ENCODE data around the gene GATA2. TPM values are rescaled to one million over a fixed set of nuclear protein-coding genes. Genes with fewer than 3 reads are reported as not detected.

The GATA2 gene
- total and polyA plus RNA-seq, 3 experiments from 2014 or later = not detected

- ChIA-PET CTCF (interaction anchor here (1.0 to 1.9 kb wide), 8 partner anchors 56 to 403 kb away, joined by 3 to 11 read pairs (median 4); no protein-coding TSS in a partner anchor), POLR2A (no interaction called here)
- H3K9me3 ChIP-seq (ENCODE audit: low read length) = no peaks in the 10 kb centered on the region
- Mint-ChIP-seq H3K36me3 (no peaks in the 10 kb centered on the region), H3K27me3 (peaks cover 55 to 89% of the 10 kb centered on the region in 2 donors), H3K4me3 (peak overlapping the region; percentile 30 to 71 (median 58)), H3K4me1 (peaks cover 7 to 21% (median 8%) of the 10 kb centered on the region in 3 donors), H3K27ac (no peak overlapping the region), H3K9me3 (no peaks in the 10 kb centered on the region)
- no peak overlapping the region for H3K4me3 ChIP-seq (ENCODE audit: low read length)
- H3K27ac ChIP-seq (ENCODE audit: low read depth, low read length) = no peak overlapping the region
- peaks cover 28% of the 10 kb centered on the region for H3K27me3 ChIP-seq (ENCODE audit: insufficient read depth, low read length, poor library complexity, severe bottlenecking)
- no peaks in the 10 kb centered on the region for H3K4me1 ChIP-seq (ENCODE audit: insufficient read depth, low read length)
- no peaks in the 10 kb centered on the region for H3K36me3 ChIP-seq (ENCODE audit: insufficient read depth, low read length)
- no peak for DNase-seq
Observed at GRCh38 chr3:128498127-128498626, 5.2 kb upstream of the GATA2 start.

GRCh38 chr3:128497305-128498126, 4.5 kb upstream of the GATA2 start:
- H3K4me1 ChIP-seq (ENCODE audit: insufficient read depth, low read length) = no peaks in the 10 kb centered on the region
- ChIA-PET CTCF (interaction anchor here (0.6 to 1.9 kb wide), 8 partner anchors 15 to 306 kb away, joined by 3 to 7 read pairs (median 3); no protein-coding TSS in a partner anchor), POLR2A (no interaction called here)
- Mint-ChIP-seq H3K27ac (no peak overlapping the region), H3K9me3 (no peaks in the 10 kb centered on the region), H3K36me3 (no peaks in the 10 kb centered on the region), H3K27me3 (peaks cover 54 to 85% of the 10 kb centered on the region in 2 donors), H3K4me3 (peak overlapping the region; percentile 51 to 77 (median 70)), H3K4me1 (peaks cover 7 to 21% (median 8%) of the 10 kb centered on the region in 3 donors)
- no peak overlapping the region for H3K27ac ChIP-seq (ENCODE audit: low read depth, low read length)
- peaks cover 29% of the 10 kb centered on the region for H3K27me3 ChIP-seq (ENCODE audit: insufficient read depth, low read length, poor library complexity, severe bottlenecking)
- peak; percentile 45 to 67 (median 53) for DNase-seq
- no peak overlapping the region for H3K4me3 ChIP-seq (ENCODE audit: low read length)
- no peaks in the 10 kb centered on the region for H3K9me3 ChIP-seq (ENCODE audit: low read length)
- no peaks in the 10 kb centered on the region for H3K36me3 ChIP-seq (ENCODE audit: insufficient read depth, low read length)

GRCh38 chr3:128496602-128497304, 3.8 kb upstream of the GATA2 start:
- ChIA-PET POLR2A (no interaction called here), CTCF (interaction anchor here (0.7 to 1.8 kb wide), 5 partner anchors 14 to 179 kb away, joined by 3 to 7 read pairs (median 3); no protein-coding TSS in a partner anchor)
- Histone ChIP-seq H3K4me1 (ENCODE audit: insufficient read depth, low read length) (peaks cover 3% of the 10 kb centered on the region), H3K27ac (ENCODE audit: low read depth, low read length) (no peak overlapping the region), H3K4me3 (ENCODE audit: low read length) (no peak overlapping the region), H3K36me3 (ENCODE audit: insufficient read depth, low read length) (no peaks in the 10 kb centered on the region), H3K9me3 (ENCODE audit: low read length) (no peaks in the 10 kb centered on the region), H3K27me3 (ENCODE audit: insufficient read depth, low read length, poor library complexity, severe bottlenecking) (peaks cover 36% of the 10 kb centered on the region)
- H3K4me3 Mint-ChIP-seq = peak overlapping the region in 6 of 7 donors; percentile 67 to 79 (median 72)
- H3K36me3 Mint-ChIP-seq = no peaks in the 10 kb centered on the region
- H3K9me3 Mint-ChIP-seq = no peaks in the 10 kb centered on the region
- H3K4me1 Mint-ChIP-seq = peaks cover 8 to 26% (median 12%) of the 10 kb centered on the region in 3 donors
- peaks cover 57 to 84% of the 10 kb centered on the region in 2 donors for H3K27me3 Mint-ChIP-seq
- H3K27ac Mint-ChIP-seq = no peak overlapping the region
- DNase-seq = peak in 1 of 5 donors; percentile 50

GRCh38 chr3:128496019-128496601, 3.1 kb upstream of the GATA2 start:
- peaks cover 8 to 33% (median 18%) of the 10 kb centered on the region in 3 donors for H3K4me1 Mint-ChIP-seq
- DNase-seq = no peak
- H3K27ac ChIP-seq (ENCODE audit: low read depth, low read length) = no peak overlapping the region
- H3K4me3 ChIP-seq (ENCODE audit: low read length) = no peak overlapping the region
- ChIA-PET CTCF (interaction anchor here (0.9 to 1.8 kb wide), 2 partner anchors 10 to 54 kb away, joined by 3 read pairs; no protein-coding TSS in a partner anchor), POLR2A (no interaction called here)
- H3K4me3 Mint-ChIP-seq = peak overlapping the region in 6 of 7 donors; percentile 13 to 82 (median 50)
- no peaks in the 10 kb centered on the region for H3K36me3 Mint-ChIP-seq
- H3K36me3 ChIP-seq (ENCODE audit: insufficient read depth, low read length) = no peaks in the 10 kb centered on the region
- H3K9me3 Mint-ChIP-seq = no peaks in the 10 kb centered on the region
- peaks cover 63 to 83% of the 10 kb centered on the region in 2 donors for H3K27me3 Mint-ChIP-seq
- peaks cover 9% of the 10 kb centered on the region for H3K4me1 ChIP-seq (ENCODE audit: insufficient read depth, low read length)
- H3K9me3 ChIP-seq (ENCODE audit: low read length) = no peaks in the 10 kb centered on the region
- no peak overlapping the region for H3K27ac Mint-ChIP-seq
- H3K27me3 ChIP-seq (ENCODE audit: insufficient read depth, low read length, poor library complexity, severe bottlenecking) = peaks cover 42% of the 10 kb centered on the region

- H3K4me3 ChIP-seq (ENCODE audit: low read length) = no peak overlapping the region
- peaks cover 65 to 81% of the 10 kb centered on the region in 2 donors for H3K27me3 Mint-ChIP-seq
- ChIA-PET CTCF (interaction anchor here (0.9 kb wide), 1 partner anchor 11 kb away, joined by 3 read pairs; no protein-coding TSS in a partner anchor), POLR2A (no interaction called here)
- no peak for DNase-seq
- H3K4me1 ChIP-seq (ENCODE audit: insufficient read depth, low read length) = peaks cover 15% of the 10 kb centered on the region
- H3K9me3 Mint-ChIP-seq = no peaks in the 10 kb centered on the region
- H3K36me3 ChIP-seq (ENCODE audit: insufficient read depth, low read length) = no peaks in the 10 kb centered on the region
- peaks cover 48% of the 10 kb centered on the region for H3K27me3 ChIP-seq (ENCODE audit: insufficient read depth, low read length, poor library complexity, severe bottlenecking)
- H3K36me3 Mint-ChIP-seq = no peaks in the 10 kb centered on the region
- peaks cover 8 to 37% (median 18%) of the 10 kb centered on the region in 3 donors for H3K4me1 Mint-ChIP-seq
- H3K27ac ChIP-seq (ENCODE audit: low read depth, low read length) = no peak overlapping the region
- no peaks in the 10 kb centered on the region for H3K9me3 ChIP-seq (ENCODE audit: low read length)
- no peak overlapping the region for H3K27ac Mint-ChIP-seq
- H3K4me3 Mint-ChIP-seq = peak overlapping the region in 4 of 7 donors; percentile 44 to 82 (median 53)
Observed at GRCh38 chr3:128495435-128495970, 2.5 kb upstream of the GATA2 start.

- Histone ChIP-seq H3K27me3 (ENCODE audit: insufficient read depth, low read length, poor library complexity, severe bottlenecking) (peaks cover 58% of the 10 kb centered on the region), H3K27ac (ENCODE audit: low read depth, low read length) (no peak overlapping the region), H3K4me3 (ENCODE audit: low read length) (no peak overlapping the region), H3K36me3 (ENCODE audit: insufficient read depth, low read length) (no peaks in the 10 kb centered on the region), H3K4me1 (ENCODE audit: insufficient read depth, low read length) (peaks cover 24% of the 10 kb centered on the region), H3K9me3 (ENCODE audit: low read length) (no peaks in the 10 kb centered on the region)
- Mint-ChIP-seq H3K4me3 (peak overlapping the region in 4 of 7 donors; percentile 1 to 29 (median 10)), H3K27me3 (peaks cover 66 to 81% of the 10 kb centered on the region in 2 donors), H3K9me3 (no peaks in the 10 kb centered on the region), H3K27ac (no peak overlapping the region), H3K36me3 (no peaks in the 10 kb centered on the region), H3K4me1 (peaks cover 13 to 48% (median 24%) of the 10 kb centered on the region in 3 donors)
- ChIA-PET POLR2A (no interaction called here), CTCF (no interaction called here)
- DNase-seq = no peak
Observed at GRCh38 chr3:128494367-128494650, 1.3 kb upstream of the GATA2 start.

- H3K27me3 ChIP-seq (ENCODE audit: insufficient read depth, low read length, poor library complexity, severe bottlenecking) = peaks cover 56% of the 10 kb centered on the region
Observed at GRCh38 chr3:128493570-128494366, 767 bp upstream of the GATA2 start.

More at GRCh38 chr3:128493570-128494366, 767 bp upstream of the GATA2 start:
- Mint-ChIP-seq H3K27me3 (peaks cover 65 to 76% of the 10 kb centered on the region in 2 donors), H3K27ac (peak overlapping the region in 1 of 8 donors; percentile 67), H3K4me3 (peak overlapping the region in 5 of 7 donors; percentile 1 to 63 (median 42)), H3K9me3 (no peaks in the 10 kb centered on the region), H3K4me1 (peaks cover 13 to 48% (median 24%) of the 10 kb centered on the region in 3 donors), H3K36me3 (no peaks in the 10 kb centered on the region)
- CTCF ChIA-PET = no interaction called here
- Histone ChIP-seq H3K4me1 (ENCODE audit: insufficient read depth, low read length) (peaks cover 25% of the 10 kb centered on the region), H3K4me3 (ENCODE audit: low read length) (no peak overlapping the region), H3K27ac (ENCODE audit: low read depth, low read length) (no peak overlapping the region), H3K9me3 (ENCODE audit: low read length) (no peaks in the 10 kb centered on the region), H3K36me3 (ENCODE audit: insufficient read depth, low read length) (no peaks in the 10 kb centered on the region)
- DNase-seq = no peak
- POLR2A ChIA-PET = no interaction called here

All from CD8-positive, alpha-beta memory T cell (primary cell).